C4-2B (cell line): ENCODE data around the gene OR51F1.
A peak's percentile ranks its signal among the peaks of the same experiment; 100 is the strongest.
"Not testable (repeated sequence)": the region's sequence is repeated elsewhere in the genome, so short reads cannot be mapped to it uniquely, and the experiment has no call there.

Source experiments
- ZFX ChIP-seq: fragments of 450-650 bp; IDR thresholded peaks from 2 replicates; pipeline ENCODE4 v1.6.1; 2017
- TF ChIP-seq, protein P1 (sequence below): fragments of 450-650 bp; conservative IDR thresholded peaks from 2 replicates; pipeline ENCODE4 v1.5.1; 2017; ENCODE audit warnings: mild to moderate bottlenecking

GRCh38 chr11:4722616-4723534 is 46.9 kb downstream of the OR51F1 start:
- TF ChIP-seq, protein P1, sequence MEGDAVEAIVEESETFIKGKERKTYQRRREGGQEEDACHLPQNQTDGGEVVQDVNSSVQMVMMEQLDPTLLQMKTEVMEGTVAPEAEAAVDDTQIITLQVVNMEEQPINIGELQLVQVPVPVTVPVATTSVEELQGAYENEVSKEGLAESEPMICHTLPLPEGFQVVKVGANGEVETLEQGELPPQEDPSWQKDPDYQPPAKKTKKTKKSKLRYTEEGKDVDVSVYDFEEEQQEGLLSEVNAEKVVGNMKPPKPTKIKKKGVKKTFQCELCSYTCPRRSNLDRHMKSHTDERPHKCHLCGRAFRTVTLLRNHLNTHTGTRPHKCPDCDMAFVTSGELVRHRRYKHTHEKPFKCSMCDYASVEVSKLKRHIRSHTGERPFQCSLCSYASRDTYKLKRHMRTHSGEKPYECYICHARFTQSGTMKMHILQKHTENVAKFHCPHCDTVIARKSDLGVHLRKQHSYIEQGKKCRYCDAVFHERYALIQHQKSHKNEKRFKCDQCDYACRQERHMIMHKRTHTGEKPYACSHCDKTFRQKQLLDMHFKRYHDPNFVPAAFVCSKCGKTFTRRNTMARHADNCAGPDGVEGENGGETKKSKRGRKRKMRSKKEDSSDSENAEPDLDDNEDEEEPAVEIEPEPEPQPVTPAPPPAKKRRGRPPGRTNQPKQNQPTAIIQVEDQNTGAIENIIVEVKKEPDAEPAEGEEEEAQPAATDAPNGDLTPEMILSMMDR = 0 out of 2 replicates have a peak, but pooled peaks have one; percentile 10
- TF ChIP-seq ZFX = not testable (repeated sequence)
